ENCODE measurements around the gene ABCB10. TPM values are rescaled to one million over a fixed set of nuclear protein-coding genes. Genes with fewer than 3 reads are reported as not detected.

ABCB10 gene
- total RNA-seq, 1 experiment from 2014 or later = 13.8 TPM

- H2BK15ac ChIP-seq (ENCODE audit: low read depth, low read length) = peak overlapping the region; percentile 54; the same call in 1 of the 2 replicates
- H3K56ac ChIP-seq (ENCODE audit: insufficient read length, low read depth, low read length) = no peak overlapping the region
- H2BK12ac ChIP-seq (ENCODE audit: insufficient read length, low read depth, low read length) = no peak overlapping the region
- Mint-ChIP-seq H3K4me3 (no peak overlapping the region; a peak in 1 of 5 replicates), H3K27me3 (ENCODE audit: low read depth) (no peaks in the 10 kb centered on the region), H3K9me3 (no peaks in the 10 kb centered on the region), H3K4me1 (peaks cover 28 to 31% of the 10 kb centered on the region in 2 experiments), H3K27ac (peak overlapping the region in 2 of 3 experiments; percentile 7 to 14; a peak in 2 of 7 replicates), H3K36me3 (ENCODE audit: insufficient read depth in 1 of 3, low read depth in 3 of 3) (peaks cover 0 to 5% (median 5%) of the 10 kb centered on the region in 3 experiments; a peak in 4 of 7 replicates)
- H3K9ac ChIP-seq (ENCODE audit: extremely low read depth, insufficient read length, low read length) = no peak overlapping the region
- no peak overlapping the region for H3K18ac ChIP-seq (ENCODE audit: insufficient read length, low read depth, low read length)
- no peaks in the 10 kb centered on the region for H3K4me1 ChIP-seq (ENCODE audit: insufficient read depth, low read length)
- H3K23ac ChIP-seq (ENCODE audit: insufficient read length, low read depth, low read length) = no peak overlapping the region
- H3K23me2 ChIP-seq (ENCODE audit: insufficient read length, low read depth, low read length, poor library complexity, severe bottlenecking) = no peaks in the 10 kb centered on the region
- H4K91ac ChIP-seq (ENCODE audit: insufficient read length, low read depth, low read length) = no peak overlapping the region
- no CpG with 5 or more reads among the region's 7 CpGs for WGBS (ENCODE audit: extremely low coverage, insufficient read length, low lambda C conversion rate)
- no peak overlapping the region for H4K5ac ChIP-seq (ENCODE audit: insufficient read length, low read depth, low read length)
- H3K27ac ChIP-seq (ENCODE audit: insufficient read length, low read depth, low read length) = no peak overlapping the region
- no peak overlapping the region for H3K14ac ChIP-seq (ENCODE audit: insufficient read depth, low read length)
- H2AFZ ChIP-seq (ENCODE audit: low read length) = no peak overlapping the region
- no peak overlapping the region for H4K8ac ChIP-seq (replicated peaks; ENCODE audit: insufficient read length, low read depth, low read length)
- no peak overlapping the region for H2BK120ac ChIP-seq (ENCODE audit: low read depth, low read length, poor library complexity, severe bottlenecking)
- no peak for DNase-seq
- H3K79me2 ChIP-seq (ENCODE audit: insufficient read depth, low read length) = no peaks in the 10 kb centered on the region; the same call in 1 of the 2 replicates
- peaks cover 3% of the 10 kb centered on the region for H3K79me1 ChIP-seq (ENCODE audit: insufficient read depth, low read depth, low read length, poor library complexity, severe bottlenecking)
- H4K20me1 ChIP-seq (ENCODE audit: control insufficient read depth, insufficient read depth, insufficient read length) = no peaks in the 10 kb centered on the region
- H3K4me2 ChIP-seq (ENCODE audit: insufficient read depth, insufficient read length, low read length) = no peak overlapping the region
- H3K4ac ChIP-seq (ENCODE audit: low read depth, low read length) = no peak overlapping the region
- H2AK5ac ChIP-seq (ENCODE audit: insufficient read length, low read length) = no peak overlapping the region
- H3K27me3 ChIP-seq (ENCODE audit: insufficient read depth, low read length) = no peaks in the 10 kb centered on the region
- H2BK20ac ChIP-seq (ENCODE audit: low read depth, low read length, poor library complexity, severe bottlenecking) = no peak overlapping the region
- no peak for TF ChIP-seq CTCF (conservative IDR thresholded peaks at IDR 0.05)
- H2BK5ac ChIP-seq (ENCODE audit: insufficient read length, low read length) = no peak overlapping the region
- H3T11ph ChIP-seq (ENCODE audit: low read length) = no peak overlapping the region
- no peaks in the 10 kb centered on the region for H3K9me3 ChIP-seq (ENCODE audit: control insufficient read depth, low read depth, low read length)
These were observed 4.8 kb downstream of the ABCB10 start for GRCh38 chr1:229553621-229554130.

All from H9 (cell line).